D721Med (cell line): ENCODE measurements around the gene KCNG3.

ENCODE experiments used
- DNase-seq: peaks from one replicate; pipeline ENCODE4 v3.0.0; 2011; ENCODE audit warnings: low spot score; ENCODE audit not compliant: insufficient read length
- FAIRE-seq: peaks from 2 replicates; lab custom pipeline; 2011; peaks lifted over from hg19 to GRCh38; lab: Jason Lieb, UNC
- CTCF ChIP-seq: IDR thresholded peaks from 2 replicates; pipeline ENCODE4 v1.5.1; 2012; ENCODE audit warnings: mild to moderate bottlenecking, control low read depth; ENCODE audit not compliant: insufficient read depth; ENCODE audit errors: missing control alignments

KCNG3 gene

GRCh38 chr2:42486145-42486906, 7.5 kb downstream of the KCNG3 start:
- DNase-seq (no peak), FAIRE-seq (no peak)
- no peak for TF ChIP-seq CTCF

GRCh38 chr2:42480402-42480801, 13.4 kb downstream of the KCNG3 start:
- no peak for FAIRE-seq
- no peak for TF ChIP-seq CTCF
- no peak for DNase-seq

- TF ChIP-seq CTCF = no peak
- DNase-seq = no peak
- no peak for FAIRE-seq
These were observed 18.9 kb downstream of the KCNG3 start for GRCh38 chr2:42474765-42475454.

GRCh38 chr2:42470706-42471105, 23.1 kb downstream of the KCNG3 start:
- no peak for FAIRE-seq
- TF ChIP-seq CTCF = no peak

GRCh38 chr2:42464631-42465030, 29.2 kb downstream of the KCNG3 start:
- DNase-seq (no peak), FAIRE-seq (no peak)
- no peak for TF ChIP-seq CTCF

More at GRCh38 chr2:42470706-42471105, 23.1 kb downstream of the KCNG3 start:
- DNase-seq = no peak

GRCh38 chr2:42463570-42463969, 30.2 kb downstream of the KCNG3 start:
- FAIRE-seq (no peak), DNase-seq (no peak)

More at GRCh38 chr2:42463570-42463969, 30.2 kb downstream of the KCNG3 start:
- TF ChIP-seq CTCF = no peak
